Non-pigmented ciliary epithelial cell (primary cell): ENCODE data around the gene RAMAC.
"Not testable (repeated sequence)": the region's sequence is repeated elsewhere in the genome, so short reads cannot be mapped to it uniquely, and the experiment has no call there.

ENCODE experiments used
- DNase-seq: peaks from one replicate; pipeline ENCODE4 v3.0.0-alpha.2; 2010; ENCODE audit warnings: low read depth

Gene RAMAC

DNA sequence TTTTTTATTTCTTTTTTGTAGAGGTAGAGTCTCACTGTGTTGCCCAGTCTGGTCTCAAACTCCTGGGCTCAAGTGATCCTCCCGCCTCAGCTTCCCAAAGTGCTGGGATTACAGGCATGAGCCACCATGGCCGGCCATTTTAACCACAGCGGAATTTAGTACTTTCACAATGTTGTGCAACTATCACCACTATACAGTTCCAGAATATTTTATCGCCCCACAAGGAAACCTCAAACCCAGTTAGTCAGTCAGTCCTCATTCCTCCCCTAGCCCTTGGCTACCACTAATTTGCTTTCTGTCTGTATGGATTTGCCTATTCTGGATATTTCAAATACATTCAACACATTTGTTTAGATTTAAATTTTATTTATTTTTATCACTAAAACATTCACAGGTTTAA lies 17.9 kb upstream of the RAMAC start:
- DNase-seq: peak; percentile 28

DNA sequence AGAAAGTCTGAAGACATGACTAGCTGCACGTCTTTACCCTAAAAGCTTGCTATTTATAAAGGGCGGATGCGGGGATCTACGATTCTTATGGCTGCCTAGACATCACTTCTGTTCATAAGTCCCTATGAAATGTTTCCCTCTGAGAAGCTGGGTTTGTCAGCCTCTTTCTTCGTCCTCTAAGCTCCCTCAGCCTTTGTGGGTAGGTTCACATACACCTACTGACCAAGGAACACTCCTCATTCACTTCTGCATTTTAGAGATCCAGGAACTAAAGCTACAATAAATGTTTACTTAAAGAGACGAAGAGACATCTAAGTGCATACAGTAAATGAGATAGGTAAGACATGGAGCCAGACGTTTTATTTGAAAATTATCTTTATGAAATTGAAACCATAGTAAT lies 16.7 kb upstream of the RAMAC start:
- no peak for DNase-seq

DNA sequence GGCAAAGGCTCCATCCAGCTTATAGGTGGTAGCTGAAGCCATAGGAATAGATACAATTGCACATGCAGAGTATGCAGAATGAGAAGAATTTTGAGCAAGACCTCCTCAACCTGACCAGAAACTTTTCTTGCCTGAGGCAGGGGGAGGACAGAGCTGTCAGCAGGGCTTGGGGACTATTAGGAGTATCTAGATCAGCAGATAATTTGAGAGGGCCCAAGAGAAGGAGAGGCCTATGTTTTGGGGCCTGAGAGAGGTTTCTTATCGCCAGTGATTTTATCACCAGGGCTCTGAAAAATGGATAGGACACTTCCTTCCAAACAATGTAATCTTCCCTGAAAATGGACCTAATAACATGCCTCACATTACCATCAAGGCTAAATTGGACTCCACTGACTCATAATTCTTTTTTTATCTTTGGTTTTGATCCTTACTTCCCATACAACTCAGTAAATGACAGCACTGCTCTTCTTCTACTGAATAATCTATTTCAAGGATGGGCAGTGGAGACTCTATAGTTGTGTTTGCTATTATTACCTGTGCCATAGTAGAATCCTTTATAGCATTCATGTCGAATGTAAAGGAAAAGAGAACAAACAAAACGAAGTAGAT lies 15.8 kb upstream of the RAMAC start:
- no peak for DNase-seq

DNA sequence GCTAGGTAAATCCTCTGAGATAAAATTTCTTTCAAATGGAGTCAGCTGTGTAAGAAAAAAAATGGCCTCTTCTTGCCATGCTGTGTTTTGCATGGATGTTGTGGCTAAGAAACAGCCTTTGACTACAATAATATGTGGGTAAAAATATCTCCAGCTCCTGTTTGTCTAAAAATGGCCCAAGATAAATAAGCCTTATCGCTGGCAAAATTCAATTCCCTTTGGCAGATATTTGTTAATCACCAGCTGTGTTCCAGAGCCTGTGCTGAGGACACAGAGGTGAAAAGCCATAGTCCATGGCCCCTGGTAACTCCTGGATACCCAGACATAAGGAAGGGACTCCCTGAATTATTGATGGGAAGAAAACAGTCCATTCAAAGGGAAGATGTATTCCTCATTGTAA lies 15.3 kb upstream of the RAMAC start:
- no peak for DNase-seq

DNA sequence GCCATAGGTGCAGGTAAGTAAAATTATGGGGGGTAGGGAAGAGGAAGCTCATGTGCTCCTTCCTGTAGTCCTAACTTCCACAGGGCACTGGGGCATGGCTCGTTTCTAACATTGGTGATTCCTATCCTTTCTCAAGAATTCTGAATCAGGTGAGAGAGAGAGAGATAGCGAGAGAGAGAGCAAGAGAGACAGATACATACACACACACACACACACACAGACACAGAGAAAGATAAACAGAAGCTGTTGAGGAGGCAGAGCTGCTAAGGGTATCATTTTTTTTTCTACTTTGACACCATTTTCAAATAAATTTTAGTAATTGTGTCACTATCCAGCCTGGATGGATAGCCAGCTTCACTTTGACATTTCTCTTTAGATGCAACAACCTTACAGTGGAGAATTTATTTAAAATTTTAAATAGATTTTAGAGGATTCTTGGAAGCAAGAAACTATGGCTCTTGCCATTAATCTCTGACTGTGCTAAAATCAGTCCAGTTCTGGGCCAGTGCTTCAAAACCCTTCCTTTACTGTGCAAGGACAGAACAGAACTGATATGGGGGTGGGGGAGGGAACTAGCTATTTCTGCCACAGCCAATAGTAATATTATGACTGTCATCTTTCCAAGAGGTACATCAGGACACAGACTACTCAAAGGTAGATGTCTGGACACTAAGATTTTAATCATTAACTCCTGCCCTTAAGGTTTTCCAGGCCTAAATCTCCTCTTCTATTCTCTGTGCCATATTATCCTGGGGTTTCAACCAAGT lies 14.6 kb upstream of the RAMAC start:
- DNase-seq: no peak

DNA sequence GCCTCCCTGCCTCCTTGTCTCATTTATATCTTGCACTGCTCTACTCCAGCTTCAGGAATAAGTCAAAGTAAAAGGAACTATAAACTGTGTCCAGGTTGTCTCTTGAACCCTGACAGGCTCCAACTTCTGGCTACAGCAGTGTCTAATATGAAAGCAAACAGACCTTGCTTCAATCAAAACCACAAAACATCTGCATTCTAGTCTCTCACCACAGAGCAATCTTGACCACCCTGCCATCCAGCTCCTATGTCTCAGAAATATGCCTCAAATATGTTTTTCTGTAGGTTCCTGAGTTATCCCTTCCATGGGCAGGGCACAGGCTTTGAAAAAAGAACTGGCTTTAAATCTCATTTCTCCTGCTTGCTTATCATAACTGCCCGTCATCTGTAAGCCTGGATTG lies 13.0 kb upstream of the RAMAC start:
- DNase-seq: no peak

DNA sequence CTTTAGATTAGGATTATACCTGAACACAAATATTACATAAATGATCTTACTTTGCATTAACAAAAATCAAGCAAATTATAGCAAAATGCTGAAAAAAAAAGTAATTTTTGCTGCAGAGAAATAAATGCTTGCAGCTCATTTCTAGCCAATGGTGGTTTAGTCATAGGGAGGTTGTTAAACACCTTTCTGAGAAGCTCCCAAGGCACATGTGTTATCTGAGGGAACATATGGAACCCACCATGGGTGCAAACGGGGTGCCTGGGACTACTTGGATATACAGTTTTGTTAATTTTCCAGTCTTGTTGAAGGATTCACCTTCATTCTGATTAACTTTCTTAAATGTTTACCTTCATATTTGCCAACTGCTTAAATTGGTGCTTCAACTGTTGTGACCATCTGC lies 8.9 kb upstream of the RAMAC start:
- DNase-seq: no peak

DNA sequence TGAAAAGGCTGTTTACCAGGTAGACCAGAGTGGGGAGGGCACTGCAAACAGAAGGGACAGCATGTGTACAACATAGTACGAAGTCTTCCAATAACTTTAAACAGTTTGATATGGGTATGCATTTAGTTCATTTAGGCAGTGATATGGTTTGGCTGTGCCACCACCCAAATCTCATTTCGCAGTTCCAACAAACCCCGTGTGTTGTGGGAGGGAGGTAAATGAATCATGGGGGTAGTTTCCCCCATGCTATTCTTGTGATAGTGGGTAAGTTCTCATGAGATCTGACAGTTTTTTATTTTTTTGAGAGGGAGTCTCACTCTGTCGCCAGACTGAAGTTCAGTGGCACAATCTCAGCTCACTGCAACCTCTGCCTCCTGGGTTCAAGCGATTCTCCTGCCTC lies 7.6 kb upstream of the RAMAC start:
- DNase-seq: no peak

DNA sequence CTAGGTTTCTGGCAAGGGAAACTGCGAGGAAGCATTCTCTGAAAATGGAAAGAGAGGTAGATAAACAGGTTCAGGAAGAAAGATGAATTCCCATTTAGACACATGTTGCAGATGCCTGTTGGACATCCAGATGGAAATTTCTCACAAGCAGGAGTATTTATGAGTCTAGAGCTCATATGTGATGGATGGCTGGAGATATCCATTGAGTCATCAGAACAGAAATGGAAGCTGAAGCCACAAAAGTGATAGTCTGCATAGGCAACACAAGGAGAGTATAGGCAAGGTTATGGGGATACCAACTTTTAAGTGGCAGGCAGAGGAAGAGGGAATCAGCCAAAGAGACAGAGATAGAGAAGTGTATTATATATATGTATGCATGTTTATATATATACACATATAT lies 6.3 kb upstream of the RAMAC start:
- DNase-seq: no peak

DNA sequence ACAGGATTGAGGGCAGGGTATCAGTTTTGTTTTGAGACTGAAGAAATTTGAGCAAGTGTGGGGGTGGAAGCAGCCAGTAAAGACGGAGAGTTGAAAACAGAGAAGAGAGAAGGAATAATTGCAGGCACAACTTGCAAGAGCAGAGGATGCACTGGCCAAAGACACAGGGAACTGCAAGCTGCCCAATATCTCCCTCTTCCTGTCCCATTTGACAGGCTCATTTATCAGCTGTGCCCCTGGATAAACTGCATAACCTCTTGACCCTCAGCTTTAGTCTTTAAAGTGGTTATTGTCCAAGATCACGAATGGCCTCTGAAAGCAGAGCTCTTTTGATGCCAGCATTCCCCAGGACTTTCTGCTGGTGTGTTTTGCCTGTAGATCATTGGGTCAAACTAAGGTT lies 5.0 kb upstream of the RAMAC start:
- no peak for DNase-seq

DNA sequence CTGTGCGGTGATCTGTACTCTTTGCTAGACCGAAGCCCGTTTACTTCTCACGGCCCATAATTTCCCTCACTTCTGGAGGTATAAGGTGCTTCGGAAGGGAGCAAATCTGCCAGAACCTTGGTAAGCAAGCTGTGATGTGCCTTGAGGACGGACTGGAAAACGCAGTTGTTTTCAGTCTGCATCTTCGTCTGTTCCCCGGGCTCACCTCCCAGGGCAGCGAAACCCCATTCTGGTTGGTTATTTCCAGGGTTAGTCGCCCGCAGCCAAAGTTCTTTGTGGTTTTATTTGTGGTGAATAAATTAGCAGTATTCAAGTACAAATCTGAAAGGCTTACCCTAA lies 401 bp downstream of the RAMAC start:
- no peak for DNase-seq

DNA sequence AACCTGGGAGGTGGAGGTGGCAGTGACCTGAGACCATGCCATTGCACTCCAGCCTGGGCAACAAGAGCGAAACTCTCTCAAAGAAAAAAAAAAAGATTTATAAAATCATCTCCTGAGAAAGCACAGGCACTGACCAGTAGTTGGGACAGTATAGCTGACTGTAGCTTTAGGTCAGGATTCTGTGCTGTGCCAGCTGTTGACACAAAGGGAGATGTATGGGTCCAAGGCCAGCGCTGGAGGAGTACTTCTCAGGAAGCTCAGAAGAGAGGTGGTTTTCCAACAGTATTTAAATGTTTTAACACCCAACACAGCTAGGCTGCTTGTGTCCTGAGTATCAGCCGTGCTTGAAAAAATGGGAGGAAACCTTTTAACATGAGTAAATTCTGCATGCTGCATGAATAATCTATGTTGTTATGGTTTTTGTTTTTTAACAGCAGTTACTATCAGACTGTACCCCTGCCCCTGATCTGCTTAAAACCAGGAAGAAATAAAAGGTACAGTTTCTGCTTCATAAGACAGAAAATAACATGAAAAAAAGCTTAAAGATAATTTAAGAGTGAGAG lies 6.5 kb downstream of the RAMAC start:
- no peak for DNase-seq

DNA sequence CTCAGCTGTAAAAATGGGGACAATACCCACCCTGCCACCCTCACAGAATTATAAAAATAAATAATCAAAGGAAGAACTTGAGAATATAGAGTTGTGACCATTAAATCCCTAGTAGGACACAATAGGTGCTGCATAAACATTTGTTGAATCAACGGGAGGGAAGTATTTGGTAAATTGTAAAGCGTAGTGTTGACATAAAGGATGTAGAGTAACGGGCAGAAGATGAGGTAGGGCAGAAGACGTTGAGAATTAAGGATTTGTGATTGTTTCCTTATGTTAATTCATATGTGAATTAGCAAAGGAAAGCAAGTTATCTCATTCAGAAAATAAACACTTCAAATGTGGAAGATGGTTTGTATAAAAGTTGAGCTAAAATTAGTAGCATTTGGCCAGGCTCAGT lies 7.1 kb downstream of the RAMAC start:
- DNase-seq: no peak

DNA sequence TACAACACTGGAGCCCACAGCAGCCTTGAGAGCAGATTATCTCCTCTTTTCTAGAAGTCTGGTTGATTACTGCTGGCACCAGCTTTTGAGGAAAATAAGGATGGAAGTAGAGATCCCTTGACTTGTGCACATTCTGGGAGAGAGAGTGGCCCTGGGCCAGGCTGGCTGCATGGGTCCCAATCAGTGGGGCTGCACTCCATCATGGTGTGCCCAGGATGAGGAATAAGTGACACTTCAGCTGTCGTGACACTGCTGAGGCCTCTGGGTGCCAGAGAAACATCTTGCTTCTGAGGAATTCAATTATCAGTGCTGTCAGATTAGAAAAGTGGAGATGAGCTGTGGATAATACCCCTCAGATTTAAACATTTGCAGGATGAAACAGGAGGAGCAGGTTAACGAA lies 9.1 kb downstream of the RAMAC start:
- no peak for DNase-seq

DNA sequence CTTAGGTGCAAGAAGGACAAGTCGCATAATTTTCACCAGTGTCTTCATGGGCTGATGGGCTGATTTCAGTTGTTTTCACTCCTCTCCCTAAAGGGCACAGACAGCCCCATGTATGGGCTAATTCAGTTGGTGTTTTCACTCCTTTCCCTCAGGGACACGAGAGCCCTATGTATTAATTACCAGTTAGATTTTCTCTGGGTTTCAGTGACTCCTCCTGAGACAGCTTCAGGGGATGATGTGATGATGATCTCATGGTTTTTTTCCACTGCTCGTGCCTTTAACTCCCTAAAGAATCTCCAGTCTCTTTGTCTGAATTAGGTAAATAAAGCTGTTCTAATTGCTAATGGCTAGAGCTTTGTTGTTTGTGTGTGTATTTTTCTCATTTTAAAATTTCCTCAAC lies 9.9 kb downstream of the RAMAC start:
- DNase-seq: no peak

DNA sequence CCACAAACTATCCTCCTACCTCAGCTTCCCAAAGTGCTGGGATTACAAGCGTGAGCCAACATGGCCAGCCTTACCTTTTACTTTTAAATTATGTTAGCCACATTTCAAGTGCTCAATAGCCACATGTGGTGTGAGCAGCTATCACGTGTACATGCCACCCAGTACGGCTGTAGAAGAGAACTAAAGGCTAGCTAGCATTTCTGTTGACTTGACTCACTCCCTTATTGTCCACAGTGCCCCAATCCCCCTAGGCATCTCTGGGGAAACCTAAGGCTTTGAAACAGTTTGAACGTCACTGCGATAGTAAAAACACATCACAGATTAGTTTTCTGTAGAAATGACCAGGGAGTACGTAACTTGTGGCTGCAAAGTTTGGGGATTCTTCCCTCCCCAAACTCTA lies 13.4 kb downstream of the RAMAC start:
- DNase-seq: no peak

DNA sequence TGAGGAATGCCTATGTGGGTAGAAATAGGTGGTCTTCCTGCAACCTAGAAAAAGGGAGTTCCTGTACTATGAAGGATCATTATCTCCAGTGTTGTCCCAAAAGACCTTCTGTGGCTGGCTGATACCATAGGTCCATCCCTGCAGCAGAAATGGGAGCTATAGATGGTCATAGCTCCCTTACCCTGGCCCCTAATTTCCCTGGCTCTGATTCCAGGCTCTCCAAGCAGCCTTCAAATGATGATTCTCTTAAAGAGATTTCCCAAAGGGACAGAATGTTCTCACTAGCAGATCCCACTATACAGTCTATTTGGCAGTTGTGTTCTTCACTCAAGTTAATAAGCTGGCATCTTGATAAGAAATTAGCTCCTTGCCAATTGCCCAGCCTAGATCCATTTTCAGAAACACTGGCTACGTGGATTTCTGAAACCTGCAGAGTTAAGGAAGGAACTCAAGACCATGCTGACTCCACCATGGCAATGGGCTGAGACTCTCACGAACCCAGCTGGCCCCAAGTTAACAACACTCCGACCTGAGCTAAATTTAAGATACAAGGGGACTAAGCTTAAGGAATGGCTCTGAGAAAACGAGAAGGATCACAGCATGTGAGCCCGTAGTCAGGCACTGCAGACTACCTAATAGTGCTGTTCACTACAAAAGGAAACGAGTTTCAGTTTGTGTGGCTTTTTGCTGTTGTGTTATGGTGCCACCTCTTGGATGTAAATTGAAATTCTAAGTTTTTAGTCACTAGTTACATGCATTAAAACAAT lies 14.1 kb downstream of the RAMAC start:
- peak; percentile 36 for DNase-seq

DNA sequence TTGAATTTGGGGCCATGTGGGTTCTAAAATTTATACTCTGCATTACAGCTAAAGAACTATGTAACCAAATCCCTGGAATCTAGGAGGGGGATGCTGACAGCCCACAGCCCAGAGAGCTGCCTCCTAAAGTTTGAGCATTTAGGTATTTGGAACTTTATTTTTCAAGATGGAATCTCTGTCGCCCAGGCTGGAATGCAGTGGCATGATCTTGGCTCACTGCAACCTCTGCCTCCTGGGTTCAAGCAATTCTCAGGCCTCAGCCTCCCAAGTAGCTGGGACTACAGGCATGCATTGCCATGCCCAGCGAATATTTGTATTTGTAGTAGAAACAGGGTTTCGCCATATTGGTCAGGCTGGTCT lies 14.6 kb downstream of the RAMAC start:
- DNase-seq: not testable (repeated sequence)

DNA sequence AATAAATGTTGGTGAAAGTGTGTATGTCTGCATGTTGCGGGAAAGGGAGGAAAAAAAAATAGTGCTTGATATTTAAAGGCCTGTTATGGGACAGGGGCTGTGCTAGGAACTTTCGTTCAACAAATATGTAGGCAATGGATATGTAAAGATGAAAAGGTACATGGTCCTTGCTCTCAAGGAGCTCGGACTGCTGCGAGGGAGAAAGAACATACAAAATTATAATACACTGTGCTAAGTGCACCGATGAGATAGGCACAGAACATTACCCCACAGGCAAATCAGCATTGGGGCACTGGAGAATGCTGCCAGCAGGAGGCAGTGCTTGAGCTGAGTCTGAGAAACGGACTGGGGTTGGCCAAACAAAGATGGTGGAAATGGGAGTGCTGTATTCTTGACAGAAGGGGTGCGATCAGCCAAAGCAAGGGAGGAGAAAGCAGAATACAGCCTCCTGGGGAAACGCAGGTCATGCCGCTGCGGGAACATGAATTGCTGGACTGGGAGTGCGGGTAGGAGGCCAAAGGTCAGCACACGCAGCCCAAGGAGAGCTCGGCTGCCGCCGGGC lies 24.8 kb downstream of the RAMAC start:
- peak; percentile 61 for DNase-seq

DNA sequence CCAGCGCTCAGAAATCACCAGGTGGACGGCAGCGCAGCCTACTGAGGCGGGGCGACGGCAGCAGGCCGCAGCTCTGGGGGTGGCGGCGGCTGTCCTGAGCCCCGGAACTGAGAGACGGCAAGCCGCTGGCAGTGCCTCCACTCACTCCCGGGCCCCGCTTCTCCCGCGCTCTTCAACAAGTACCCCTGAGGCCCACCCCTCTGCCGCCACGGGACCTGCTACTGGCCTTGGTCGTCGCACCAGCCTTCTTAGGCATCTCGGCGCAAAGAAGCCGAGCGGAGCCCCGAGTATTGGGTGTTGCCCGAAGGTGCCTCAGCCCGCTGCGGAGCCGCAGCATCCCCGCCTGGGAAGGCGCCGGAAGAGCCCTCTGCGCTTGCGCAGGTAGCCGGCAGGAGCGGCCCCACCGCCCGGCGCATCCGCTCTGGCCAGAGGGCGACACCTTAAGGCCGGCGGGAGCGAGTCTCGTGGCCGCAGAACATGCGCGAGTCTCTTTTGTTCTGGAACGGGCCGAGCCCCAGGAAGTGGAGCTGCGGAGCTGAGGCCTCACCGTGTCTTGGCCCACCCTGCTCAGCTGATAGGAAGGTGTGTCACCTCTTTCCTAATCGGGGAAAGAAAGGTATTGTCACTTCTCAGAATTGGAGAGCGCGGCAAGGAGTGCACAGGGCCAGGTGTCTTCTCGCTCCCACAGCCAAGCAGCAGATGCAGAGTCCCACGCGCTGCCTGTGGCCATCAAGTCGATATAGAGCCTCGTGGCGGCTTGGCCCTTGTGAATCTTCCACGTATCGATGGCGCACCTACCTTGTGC lies 25.5 kb downstream of the RAMAC start, which contains the start of gene C15orf40:
TSS of gene C15orf40 (minus strand) at position 369 of the 805 bp plus-strand sequence. CDS start at position 337, 32 bp downstream.
- DNase-seq: no peak

DNA sequence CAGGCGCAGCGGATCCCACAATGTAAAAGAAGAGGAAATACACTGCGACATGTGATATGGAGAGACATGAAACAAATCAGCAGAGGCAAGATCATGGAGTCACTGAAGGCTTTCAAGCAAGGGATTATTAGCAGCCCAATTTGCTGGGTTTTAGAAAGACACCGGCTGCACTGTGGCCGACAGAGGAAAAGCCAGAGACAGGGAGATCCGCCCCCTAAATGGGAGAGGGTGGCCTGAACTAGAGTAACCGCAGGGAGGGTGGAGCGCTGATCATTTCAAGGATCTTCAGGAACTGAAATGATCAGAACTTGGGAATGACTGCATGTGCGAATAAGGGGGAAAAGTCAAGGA lies 26.0 kb downstream of the RAMAC start:
- no peak for DNase-seq

DNA sequence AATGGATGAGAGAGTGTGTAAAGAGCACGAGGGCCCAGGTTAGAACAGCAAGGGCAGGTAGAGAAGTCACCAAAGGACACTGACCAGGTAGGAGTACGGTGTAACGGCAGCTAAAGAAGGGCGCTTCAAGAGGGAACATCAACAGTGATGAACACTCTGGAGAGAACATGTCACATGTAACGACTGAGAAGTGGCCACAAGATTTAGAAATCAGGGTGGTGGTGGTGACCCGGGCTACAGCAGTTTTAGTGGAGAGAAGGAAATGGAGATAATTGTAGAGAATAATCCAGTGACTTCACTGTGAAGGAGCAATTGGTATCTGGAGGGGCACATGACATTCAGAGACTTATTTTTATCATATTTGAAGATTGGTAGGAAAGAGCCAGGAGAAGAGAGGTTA lies 26.6 kb downstream of the RAMAC start:
- DNase-seq: no peak
